GM18868 (cell line): Measurements from ENCODE around the gene DNM2.
"Not testable (repeated sequence)": the region's sequence is repeated elsewhere in the genome, so short reads cannot be mapped to it uniquely, and the experiment has no call there.

Experiments used
- ATAC-seq: cut with Tn5 transposase; IDR thresholded peaks from one replicate; pipeline ENCODE4 v1.9.1; 2021; ENCODE audit warnings: mild to moderate bottlenecking, moderate library complexity; ENCODE audit not compliant: unreplicated experiment

The DNM2 gene

DNA sequence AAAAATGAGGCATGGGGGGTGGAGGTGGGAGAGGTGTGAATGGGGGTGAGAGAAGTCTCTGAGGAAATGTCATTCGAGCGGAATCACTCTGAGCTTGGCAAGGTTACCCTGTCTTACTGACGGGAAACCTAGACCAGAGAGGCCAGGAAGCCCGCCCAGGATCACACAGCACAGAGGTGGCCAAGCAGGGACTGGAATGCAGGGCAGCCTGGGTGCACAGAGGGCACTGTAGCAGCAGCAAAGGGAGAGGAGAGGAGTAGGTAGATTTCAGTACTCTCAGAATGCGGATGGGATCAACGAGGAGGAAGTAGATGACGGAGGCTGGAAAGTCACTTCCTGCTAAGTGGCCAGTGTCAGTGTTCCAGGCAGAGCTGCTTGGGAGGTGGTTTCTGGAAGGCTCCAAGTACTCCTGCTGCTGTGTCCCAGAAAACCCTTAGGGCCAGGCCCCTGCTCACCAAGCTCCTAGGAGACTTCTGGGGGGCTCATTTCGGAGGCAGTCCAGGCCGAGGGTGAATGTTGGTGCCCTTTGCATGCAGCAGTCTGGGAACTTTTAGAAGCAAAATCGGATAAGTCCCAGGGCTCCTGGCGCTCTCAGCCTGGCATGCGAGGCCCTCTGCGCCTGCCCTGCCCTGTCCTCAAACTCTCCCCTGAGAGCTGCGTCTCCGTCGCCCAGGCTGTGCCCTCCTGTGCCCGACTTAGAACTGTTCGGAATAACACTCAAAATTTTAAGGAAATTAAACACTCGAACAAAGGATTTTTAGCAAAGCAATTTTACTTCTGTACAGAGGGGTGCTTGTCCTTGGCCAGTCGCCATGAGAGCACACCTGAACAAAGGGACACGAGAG lies 33.5 kb downstream of the DNM2 start:
- no peak for ATAC-seq

DNA sequence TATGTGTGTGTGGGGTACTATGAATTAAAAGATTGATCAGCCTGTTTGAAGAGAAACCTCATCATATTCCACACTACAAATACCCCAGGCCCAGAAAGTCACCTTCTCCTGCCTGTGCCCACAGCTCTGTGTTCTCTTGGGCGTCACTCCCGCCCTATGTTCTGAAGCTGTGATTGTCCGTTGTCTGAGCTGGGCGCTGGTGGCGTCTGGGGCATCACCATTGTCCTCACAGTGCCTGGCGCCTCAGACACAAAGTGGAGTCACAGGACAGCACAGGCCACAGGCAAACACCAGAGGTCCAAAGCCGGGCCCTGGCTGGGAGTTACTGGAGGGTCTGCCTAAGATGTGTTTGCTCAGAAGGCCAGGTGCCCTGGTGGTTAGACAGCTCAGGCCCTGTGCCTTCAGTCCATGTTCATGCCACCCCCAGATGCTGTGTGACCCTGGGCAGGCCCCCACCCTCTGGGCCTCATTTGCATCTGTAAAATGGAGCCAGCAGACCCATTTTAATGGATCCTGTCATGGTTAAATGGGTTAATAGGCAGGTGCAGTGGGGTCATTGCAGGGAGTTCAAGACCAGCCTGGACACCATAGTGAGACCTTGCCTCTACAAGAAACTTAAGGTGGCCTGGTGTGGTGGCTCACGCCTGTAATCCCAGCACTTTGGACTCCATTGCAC lies 34.5 kb downstream of the DNM2 start:
- ATAC-seq = no peak

DNA sequence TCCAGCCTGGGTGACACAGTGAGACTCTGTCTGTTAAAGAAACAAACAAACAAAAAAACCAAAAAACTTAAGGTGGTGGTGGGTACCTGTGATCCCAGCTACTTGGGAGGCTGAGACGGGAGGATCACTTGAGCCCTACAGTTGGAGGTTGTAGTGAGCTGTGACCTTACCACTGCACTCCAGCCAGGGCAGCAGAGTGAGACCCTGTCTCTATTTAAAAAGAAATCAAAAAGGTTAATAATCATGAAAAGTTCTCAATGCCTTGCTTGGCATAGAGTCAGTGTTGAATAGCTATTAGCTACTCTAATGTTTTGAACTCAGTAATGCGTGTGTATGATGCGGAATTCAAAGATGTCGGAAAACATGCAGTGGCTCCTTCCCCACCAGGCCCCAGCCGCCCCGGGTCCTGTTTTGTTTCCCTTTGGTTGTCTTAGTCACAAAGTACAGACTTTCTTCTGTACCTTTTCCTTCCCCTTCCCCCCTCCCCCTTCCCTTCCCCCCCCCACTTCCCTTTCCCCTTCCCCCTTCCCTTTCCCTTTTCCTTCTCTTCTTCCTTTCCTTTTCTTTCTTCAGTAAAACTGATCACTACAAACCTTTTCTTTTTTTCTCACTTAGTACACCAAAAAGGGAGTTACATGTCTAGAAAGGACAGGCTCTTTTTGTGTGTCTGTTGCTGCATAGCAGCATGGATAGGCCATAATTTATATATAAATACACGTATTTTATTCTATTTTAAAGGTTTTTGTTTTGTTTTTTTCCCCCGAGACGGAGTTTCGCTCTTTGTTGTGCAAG lies 35.2 kb downstream of the DNM2 start:
- no peak for ATAC-seq

DNA sequence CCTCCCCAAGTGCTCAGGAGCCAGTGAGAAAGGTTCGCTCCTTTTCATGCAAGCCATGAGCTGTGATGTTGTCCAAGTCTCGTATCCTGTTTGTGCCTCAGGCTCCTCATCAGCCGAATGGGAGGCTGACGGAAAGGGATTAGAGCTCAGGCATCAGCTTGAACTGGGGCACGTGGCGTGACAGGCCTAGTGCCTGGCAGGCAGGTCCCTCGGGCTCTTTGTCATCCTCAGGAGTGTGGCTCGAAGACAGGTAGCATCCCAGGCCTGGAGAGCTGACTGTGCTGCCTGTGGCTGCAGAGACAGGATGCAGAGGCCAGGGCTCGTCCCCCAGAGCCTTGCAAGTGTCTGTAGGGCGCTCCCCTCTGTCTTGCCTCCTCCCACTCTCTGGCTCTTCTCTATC lies 38.5 kb downstream of the DNM2 start:
- no peak for ATAC-seq

DNA sequence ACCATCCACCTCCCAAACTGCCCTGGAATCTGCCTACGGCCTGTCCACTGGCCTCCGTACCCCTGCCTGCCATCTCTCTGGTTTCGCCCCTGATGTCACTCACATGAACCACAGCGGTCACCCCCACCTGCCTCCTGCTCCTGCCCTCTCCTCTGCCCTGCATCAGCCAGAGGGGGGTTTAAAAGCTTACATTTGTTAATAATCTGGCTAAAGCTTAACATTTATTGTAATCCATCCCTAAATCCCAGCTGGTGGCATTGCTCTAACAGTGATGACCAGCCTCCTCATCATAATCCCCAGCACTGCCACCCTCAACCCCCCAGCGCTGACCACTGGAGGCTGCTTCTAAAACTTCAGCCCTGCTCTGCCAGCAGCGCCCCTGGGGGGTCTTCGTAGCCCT lies 38.9 kb downstream of the DNM2 start:
- no peak for ATAC-seq

DNA sequence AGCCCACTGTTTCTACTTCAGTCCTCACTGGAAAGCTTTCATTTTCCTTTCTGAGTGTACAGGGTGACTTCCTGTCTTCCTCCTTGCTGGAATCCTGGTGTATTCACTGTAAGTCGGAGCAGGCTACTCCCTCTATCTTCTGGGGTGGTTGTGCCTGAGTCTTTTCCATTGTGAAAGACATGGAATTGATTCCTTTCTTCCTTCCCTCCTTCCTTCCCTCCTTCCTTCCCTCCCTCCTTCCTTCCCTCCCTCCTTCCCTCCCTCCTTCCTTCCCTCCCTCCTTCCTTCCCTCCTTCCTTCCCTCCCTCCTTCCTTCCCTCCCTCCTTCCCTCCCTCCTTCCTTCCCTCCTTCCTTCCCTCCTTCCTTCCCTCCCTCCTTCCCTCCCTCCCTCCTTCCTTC lies 40.2 kb downstream of the DNM2 start:
- ATAC-seq = not testable (repeated sequence)

DNA sequence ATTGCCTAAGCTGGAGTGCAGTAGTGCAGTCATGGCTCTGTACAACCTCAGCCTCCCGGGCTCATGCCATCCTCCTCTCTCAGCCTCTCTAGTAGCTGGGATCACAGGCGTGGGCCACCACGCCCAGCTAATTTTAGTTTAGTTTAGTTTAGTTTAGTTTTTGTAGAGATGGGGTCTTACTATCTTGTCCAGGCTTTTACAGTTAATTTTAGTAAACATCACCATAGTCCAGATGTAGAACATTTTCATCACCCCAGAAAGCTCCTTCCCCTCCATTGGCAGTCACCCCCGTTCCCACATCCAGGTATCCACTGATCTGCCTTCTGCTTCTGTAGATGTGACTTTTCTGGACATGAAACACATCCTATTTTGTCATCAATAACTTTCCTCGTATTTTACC lies 41.1 kb downstream of the DNM2 start:
- ATAC-seq = no peak

DNA sequence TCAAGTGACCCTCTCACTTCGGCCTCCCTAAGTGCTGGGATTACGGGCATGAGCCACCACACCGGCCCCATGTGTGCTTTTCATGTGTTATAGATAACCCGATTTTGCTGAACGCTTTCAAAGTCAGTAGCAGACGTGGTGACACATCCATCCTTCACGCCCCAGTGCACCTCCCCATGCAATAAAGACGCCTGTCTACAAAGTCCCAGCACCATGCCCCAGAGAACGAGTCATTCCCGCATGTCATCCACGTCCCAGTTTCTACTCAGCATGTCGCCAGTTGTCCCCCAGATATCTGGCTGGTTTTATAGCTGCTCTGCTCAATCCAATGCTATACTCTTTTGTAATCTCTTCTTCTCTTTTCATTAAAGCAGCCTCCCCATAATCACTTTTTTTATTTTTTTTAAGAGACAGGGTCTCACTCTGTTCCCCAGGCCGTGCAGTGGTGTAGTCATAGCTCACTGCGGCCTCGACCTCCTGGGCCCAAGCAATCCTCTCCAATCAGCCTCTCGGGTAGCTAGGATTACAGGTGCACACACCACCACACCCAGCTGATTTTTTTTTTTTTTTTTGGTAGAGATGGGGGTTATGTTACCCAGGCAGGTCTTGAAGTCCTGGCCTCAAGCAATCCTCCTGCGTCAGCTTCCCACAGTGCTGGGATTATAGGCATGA lies 42.5 kb downstream of the DNM2 start:
- ATAC-seq = peak; percentile 32

DNA sequence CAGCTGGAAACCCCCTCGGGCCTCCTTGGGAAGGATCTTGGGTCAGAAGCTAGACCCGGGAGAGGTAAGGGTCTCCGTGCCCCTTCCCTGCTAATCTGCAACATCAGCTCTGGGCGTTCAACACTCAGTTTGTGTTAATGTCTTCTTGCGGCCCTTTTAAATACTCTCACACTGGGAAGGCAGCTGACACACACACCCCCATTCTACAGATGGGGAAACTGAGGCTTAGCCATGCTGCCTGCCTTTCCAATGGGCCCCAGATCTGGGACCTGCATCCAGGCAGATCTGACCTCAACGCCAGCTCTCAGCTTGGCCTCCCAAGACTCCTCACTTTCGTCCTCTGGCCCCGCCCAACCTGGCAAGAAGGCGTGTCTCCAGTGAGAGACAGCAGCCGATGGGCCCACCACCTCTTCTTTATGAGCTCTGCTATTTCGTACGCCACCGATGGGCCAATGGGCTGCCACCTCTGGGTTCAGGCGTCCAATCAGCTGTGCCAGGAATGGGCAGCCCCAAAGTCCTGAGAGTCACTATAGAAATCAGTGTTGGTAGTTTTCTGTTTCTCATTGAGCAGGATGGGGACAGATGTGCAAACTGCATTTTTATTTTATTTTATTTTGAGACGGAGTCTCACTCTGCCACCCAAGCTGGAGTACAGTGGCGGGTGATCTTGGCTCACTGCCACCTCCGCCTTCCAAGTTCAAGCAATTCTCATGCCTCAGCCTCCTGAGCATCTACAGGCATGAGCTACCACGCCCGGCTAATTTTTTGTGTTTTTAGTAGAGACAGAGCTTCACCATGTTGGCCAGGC lies 43.8 kb downstream of the DNM2 start:
- no peak for ATAC-seq

DNA sequence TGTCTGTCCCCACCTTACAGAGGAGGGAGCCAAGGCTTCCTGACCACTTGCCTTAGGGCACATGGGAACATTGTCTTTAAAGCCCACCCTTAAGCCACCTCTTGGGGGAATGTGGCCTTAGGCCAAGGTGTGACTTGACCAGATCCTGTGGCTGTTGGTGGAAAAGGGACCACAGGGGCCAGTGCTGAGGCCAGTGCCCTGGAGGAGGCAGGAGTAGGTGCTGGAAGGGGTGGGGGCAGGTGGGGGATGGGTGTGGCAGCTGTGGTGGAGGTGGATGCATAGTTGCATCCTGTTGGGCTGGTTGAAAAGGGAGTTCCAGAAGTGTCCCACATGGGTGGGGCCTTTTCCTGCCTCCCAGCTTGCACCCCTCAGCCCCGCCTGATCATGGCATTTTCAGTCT lies 44.8 kb downstream of the DNM2 start:
- no peak for ATAC-seq

DNA sequence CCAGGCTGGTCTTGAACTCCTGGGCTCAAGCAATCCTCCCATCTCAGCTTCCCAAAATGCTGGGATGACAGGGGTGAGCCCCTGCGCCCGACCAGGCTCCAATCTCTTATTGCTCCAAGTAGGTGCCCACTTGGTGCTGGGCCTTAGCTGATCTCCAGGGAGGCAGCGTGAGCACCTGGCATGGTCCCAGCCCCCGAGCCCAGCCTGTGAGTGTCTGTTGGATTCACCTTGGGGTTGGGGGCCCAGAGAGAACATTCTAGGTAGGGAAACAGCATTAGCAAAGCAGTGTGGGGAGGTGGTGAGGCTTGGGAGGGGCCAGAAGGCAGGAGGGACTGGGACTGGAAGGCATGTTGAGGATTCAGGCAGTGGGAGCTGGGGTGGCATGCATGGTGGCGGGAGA lies 45.5 kb downstream of the DNM2 start:
- ATAC-seq = no peak

DNA sequence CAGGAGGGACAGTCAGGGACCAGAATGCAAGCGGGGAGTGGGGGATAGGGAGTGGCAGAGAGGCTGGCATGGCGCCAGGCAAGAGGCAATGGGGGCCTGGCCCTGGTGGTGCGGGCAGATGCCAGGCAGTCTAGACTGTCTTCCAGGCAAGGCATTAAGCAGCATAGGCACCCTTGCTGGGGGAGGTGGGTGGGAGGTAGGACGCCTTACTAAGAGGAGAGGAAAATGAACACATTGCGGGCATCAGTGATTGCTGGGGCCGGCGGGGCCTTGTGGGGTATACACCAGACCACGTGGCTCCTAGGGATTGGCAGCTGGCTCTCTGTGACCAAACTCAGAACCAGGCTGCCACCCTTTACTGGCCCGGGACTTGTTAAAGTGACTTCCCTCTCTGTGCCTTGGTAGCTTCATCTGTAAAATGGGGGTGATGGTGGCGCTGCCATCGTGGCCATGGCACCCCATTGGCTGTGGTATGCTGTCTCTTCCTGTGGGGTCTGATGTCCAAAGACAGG lies 46.0 kb downstream of the DNM2 start:
- no peak for ATAC-seq

DNA sequence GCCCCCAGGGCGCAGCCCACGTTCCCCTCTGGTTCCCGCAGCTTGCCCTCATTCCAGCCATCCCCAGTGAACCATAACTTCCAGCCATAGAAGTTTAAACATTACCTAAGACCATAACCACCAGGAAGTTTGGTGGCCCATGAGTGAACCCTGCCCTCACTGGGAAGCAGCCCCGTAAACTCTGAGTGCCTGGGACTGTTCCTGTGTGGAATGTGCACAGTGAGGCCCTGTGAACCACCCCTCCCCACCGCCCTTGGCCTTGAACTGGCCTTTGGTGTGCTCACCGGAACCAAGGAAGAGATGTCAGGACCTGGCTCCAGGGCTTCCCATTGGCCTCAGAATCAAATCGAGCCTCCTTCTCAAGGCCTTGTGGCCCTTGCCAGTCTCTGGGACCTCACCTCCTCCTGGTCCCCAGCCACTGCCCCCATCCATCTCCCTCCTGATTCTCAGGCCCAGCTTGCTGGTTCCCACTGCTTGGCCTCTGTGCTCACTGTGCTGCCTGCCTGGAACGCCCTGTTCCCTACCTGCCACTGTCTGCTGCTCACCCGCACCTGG lies 46.5 kb downstream of the DNM2 start:
- no peak for ATAC-seq

DNA sequence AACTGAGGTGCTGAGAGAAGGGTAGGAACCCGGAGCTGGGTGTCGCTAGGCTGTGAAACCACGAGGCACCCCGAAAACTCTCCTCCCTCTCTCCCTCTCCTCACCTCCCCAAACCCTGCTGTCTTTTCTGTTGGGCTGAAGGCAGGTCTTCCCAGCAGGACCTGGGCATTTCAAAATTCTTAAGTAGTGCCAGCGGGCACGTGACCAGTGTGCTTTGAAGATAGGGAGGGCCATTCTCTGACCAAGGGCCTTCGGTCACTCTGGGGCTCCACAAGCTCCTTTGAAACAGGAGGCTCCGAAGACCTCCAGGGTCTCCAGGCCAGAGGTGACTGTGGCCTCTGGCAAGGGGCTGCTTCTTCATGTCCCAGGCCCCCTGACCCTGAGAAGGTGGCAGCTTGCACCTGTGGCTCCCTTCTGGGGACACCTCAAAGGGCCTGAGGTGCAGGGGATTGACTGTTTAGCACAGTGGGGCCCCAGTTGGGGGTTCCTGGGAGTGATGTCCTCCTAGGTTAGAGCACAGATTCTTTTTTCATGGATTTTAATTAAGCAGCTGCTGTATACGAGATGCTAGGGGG lies 48.3 kb downstream of the DNM2 start:
- ATAC-seq = no peak

DNA sequence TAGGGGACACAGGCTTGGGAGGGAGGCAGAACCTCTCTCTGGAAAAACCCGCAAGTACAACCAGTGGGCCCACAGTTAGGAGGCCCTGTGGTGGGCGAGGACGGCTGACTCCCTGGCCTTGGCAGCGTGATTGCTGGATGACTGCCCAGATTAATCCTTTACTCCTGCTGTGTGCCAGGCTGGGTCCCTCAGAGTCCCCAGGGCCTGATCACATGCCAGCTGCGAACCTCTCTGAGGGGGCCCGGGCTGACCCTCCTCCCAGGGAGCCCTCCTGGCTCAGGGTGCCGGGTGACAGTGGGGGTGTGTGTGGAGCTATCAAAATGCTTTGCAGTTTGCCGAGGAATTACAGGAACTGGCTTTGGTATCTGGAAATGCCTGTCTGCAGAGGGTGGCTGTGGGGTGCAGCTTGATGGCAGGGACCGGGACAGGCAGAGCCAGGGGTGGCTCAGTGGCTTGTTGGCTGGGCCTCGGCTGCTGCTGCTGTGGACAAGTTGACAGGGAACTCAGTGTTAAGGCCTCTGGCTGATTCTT lies 48.9 kb downstream of the DNM2 start:
- no peak for ATAC-seq

DNA sequence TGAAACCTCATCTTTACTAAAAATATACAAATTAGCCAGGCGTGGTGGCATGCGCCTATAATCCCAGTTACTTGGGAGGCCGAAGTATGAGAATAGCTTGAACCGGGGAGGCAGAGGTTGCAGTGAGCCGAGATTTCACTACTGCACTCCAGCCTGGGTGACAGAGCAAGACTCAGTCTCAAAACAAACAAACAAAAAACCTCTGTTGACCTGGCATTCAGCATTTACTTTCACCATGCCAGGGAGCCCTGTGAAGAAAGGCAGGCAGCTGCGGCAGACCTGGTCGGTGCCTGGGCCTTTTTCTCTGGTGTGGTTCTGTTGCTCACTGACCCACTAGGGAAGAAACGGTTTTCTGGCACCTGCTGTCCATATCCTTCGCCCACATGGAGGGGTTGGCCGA lies 49.8 kb downstream of the DNM2 start:
- ATAC-seq = no peak

DNA sequence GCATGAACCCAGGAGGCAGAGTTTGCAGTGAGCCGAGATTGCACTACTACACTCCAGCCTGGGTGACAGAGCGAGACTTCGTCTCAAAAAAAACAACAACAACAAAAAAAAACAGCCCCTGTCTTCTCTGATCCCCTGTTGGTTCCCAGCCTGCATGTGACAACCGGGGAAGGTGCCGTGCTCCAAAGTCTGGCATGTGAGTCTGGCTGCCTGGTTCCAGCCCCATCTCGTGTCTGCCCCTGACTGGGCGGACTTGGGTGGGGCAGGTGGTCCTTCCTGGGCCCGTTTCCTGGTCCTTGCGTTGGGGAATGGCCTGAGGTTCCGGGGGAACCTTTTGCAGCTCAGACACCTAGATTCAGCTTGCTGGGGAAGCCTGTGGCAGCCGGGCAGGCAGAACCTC lies 50.5 kb downstream of the DNM2 start:
- ATAC-seq = no peak

DNA sequence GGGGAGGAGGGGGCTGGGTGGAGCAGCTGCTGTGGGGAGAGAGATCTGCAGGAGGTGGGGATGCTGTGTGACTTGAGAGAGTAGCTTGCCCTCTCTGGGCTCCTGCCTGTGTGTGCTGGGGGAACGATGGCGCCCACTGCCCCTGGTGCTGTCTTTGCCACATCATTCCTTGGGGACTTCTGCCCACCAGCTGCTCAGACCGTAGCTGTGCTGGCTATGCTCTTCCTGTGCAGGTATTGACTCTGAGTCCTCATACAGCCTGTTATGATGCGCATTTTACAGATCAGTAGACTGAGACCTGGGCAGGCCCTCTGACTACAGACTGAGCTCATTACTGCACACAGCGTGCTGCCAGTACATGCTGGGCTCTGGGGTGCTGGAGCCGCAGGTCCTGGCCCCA lies 51.1 kb downstream of the DNM2 start:
- no peak for ATAC-seq
